SK-N-SH (cell line): Measurements from ENCODE around the gene TCF12. TPM values are rescaled to one million over a fixed set of nuclear protein-coding genes. Genes with fewer than 3 reads are reported as not detected.

ENCODE experiments used
- CTCF ChIA-PET: fragments of 300-600, 350-600 bp; formaldehyde crosslinking; extraction: SDS; loops from one replicate; lab custom pipeline; 2021; lab: Yijun Ruan, JAX
- POLR2A ChIA-PET: fragments of 350-600 bp; sonication (Branson Sonifier 250); formaldehyde crosslinking; extraction: SDS; loops from one replicate; lab custom pipeline; 2020; ENCODE audit warnings: antibody characterized with exemption, inconsistent platforms; lab: Yijun Ruan, JAX
- DNase-seq: peaks from one replicate; pipeline ENCODE4 v3.0.0; 2012
- H2AFZ ChIP-seq: fragments of 200-600 bp; sonication (generic); 2 replicates; pipeline ENCODE4 v1.8.1; 2016; ENCODE audit warnings: antibody characterized with exemption, mild to moderate bottlenecking, low read depth
- H3F3A ChIP-seq: fragments of 200-600 bp; sonication (generic); replicated peaks from 2 replicates; pipeline ENCODE3; 2016; ENCODE audit warnings: antibody characterized with exemption, mild to moderate bottlenecking; ENCODE audit not compliant: insufficient read depth
- H3K27ac ChIP-seq, 2 experiments: fragments of 200-500 bp in 1 of 2; fragments of 200-600 bp in 1 of 2; sonication (Bioruptor generic) in 1 of 2; sonication (generic), shearing (Covaris generic) in 1 of 2; 2 replicates each; pipeline versions ENCODE4 v1.5.1 to v1.6.1; 2014 to 2016; ENCODE audit warnings: low read depth in 2 of 2, inconsistent platforms in 1 of 2, low read length in 1 of 2, mild to moderate bottlenecking in 1 of 2, mixed read lengths in 1 of 2
- H3K27me3 ChIP-seq: fragments of 200-600 bp; sonication (generic), shearing (Covaris generic); 2 replicates; pipeline ENCODE4 v1.6.1; 2016; ENCODE audit warnings: mixed run types; ENCODE audit not compliant: insufficient read depth
- H3K36me3 ChIP-seq, 2 experiments: fragments of 200-500 bp in 1 of 2; fragments of 200-600 bp in 1 of 2; sonication (Bioruptor generic) in 1 of 2; sonication (generic) in 1 of 2; replicated peaks in 1 of 2; 2 replicates each; pipeline versions ENCODE3 to v1.5.1; 2014 to 2016; ENCODE audit warnings: low read length in 1 of 2, mild to moderate bottlenecking in 1 of 2; ENCODE audit not compliant: insufficient read depth in 2 of 2, control insufficient read depth in 1 of 2
- H3K4me1 ChIP-seq, 2 experiments: fragments of 200-500 bp in 1 of 2; fragments of 200-600 bp in 1 of 2; sonication (Bioruptor generic) in 1 of 2; sonication (generic), shearing (Covaris generic) in 1 of 2; 2 replicates each; pipeline versions ENCODE4 v1.5.1 to v1.6.1; 2014 to 2016; ENCODE audit warnings: low read depth in 1 of 2, low read length in 1 of 2, mixed run types in 1 of 2; ENCODE audit not compliant: insufficient read depth in 2 of 2, control insufficient read depth in 1 of 2
- H3K4me2 ChIP-seq: fragments of 200-600 bp; sonication (generic), shearing (Covaris generic); 2 replicates; pipeline ENCODE4 v1.6.1; 2017; ENCODE audit warnings: mixed run types
- H3K4me3 ChIP-seq, 2 experiments: fragments of 200-500 bp in 1 of 2; fragments of 200-600 bp in 1 of 2; sonication (Bioruptor generic) in 1 of 2; sonication (generic), shearing (Covaris generic) in 1 of 2; 2 replicates each; pipeline versions ENCODE4 v1.5.1 to v1.8.1; 2014 to 2016; ENCODE audit warnings: low read depth in 2 of 2, inconsistent platforms in 1 of 2, low read length in 1 of 2, mild to moderate bottlenecking in 1 of 2, mixed read lengths in 1 of 2, moderate library complexity in 1 of 2
- H3K79me2 ChIP-seq: fragments of 200-600 bp; sonication (generic); 2 replicates; pipeline ENCODE4 v1.8.1; 2017; ENCODE audit warnings: mild to moderate bottlenecking; ENCODE audit not compliant: insufficient read depth
- H3K9ac ChIP-seq: fragments of 200-600 bp; sonication (generic); 2 replicates; pipeline ENCODE4 v1.6.1; 2017; ENCODE audit warnings: mixed run types
- H3K9me2 ChIP-seq: fragments of 200-600 bp; sonication (generic); 2 replicates; pipeline ENCODE4 v1.6.1; 2017; ENCODE audit warnings: mixed run types
- H3K9me3 ChIP-seq: fragments of 200-600 bp; sonication (generic); 2 replicates; pipeline ENCODE4 v1.6.1; 2017; ENCODE audit warnings: mixed run types, mild to moderate bottlenecking, moderate library complexity
- H4K20me1 ChIP-seq: fragments of 200-600 bp; sonication (generic); 2 replicates; pipeline ENCODE4 v1.6.1; 2017; ENCODE audit warnings: mild to moderate bottlenecking, mixed run types; ENCODE audit not compliant: insufficient read depth
- CHD2 ChIP-seq: fragments of 150-350 bp; IDR thresholded peaks from 2 replicates; pipeline ENCODE4 v1.6.1; 2018; ENCODE audit warnings: low read length; ENCODE audit not compliant: partially characterized antibody
- EP300 ChIP-seq, 2 experiments: IDR thresholded peaks; 2 replicates each; pipeline versions ENCODE4 v1.4.0 to v1.6.1; 2012; ENCODE audit warnings: borderline replicate concordance in 1 of 2, low read depth in 1 of 2, low read length in 1 of 2
- FOXJ3 ChIP-seq: sonication (generic); formaldehyde crosslinking; IDR thresholded peaks from 2 replicates; pipeline ENCODE4 v1.5.1; 2020; ENCODE audit warnings: mild to moderate bottlenecking, missing genetic modification reagents
- GATA2 ChIP-seq: sonication (generic); formaldehyde crosslinking; IDR thresholded peaks from 2 replicates; pipeline ENCODE4 v1.5.0; 2020; ENCODE audit warnings: mild to moderate bottlenecking, missing genetic modification reagents
- JUND ChIP-seq: IDR thresholded peaks from 2 replicates; pipeline ENCODE4 v1.4.0; 2012
- MEF2A ChIP-seq: IDR thresholded peaks from 2 replicates; pipeline ENCODE4 v1.4.0; 2012; ENCODE audit warnings: low read depth, borderline replicate concordance
- RAD21 ChIP-seq: IDR thresholded peaks from 2 replicates; pipeline ENCODE4 v1.6.1; 2012; ENCODE audit warnings: mild to moderate bottlenecking, low read length
- RCOR1 ChIP-seq: fragments of 150-350 bp; IDR thresholded peaks from 2 replicates; pipeline ENCODE4 v1.6.1; 2017; ENCODE audit warnings: antibody characterized with exemption, low read length
- RFX5 ChIP-seq: IDR thresholded peaks from 2 replicates; pipeline ENCODE4 v1.6.1; 2012; ENCODE audit warnings: mild to moderate bottlenecking, improper control_type of control experiment, low read length
- RXRA ChIP-seq: IDR thresholded peaks from 2 replicates; pipeline ENCODE4 v1.4.0; 2012; ENCODE audit warnings: low read depth, mild to moderate bottlenecking, borderline replicate concordance
- SIN3A ChIP-seq: IDR thresholded peaks from 2 replicates; pipeline ENCODE4 v1.6.1; 2012; ENCODE audit warnings: low read depth, mild to moderate bottlenecking, low read length, moderate library complexity, borderline replicate concordance
- SMC3 ChIP-seq: IDR thresholded peaks from 2 replicates; pipeline ENCODE4 v1.6.1; 2012; ENCODE audit warnings: low read depth, low read length, improper control_type of control experiment
- TAF1 ChIP-seq: IDR thresholded peaks from 2 replicates; pipeline ENCODE4 v1.6.1; 2012; ENCODE audit warnings: low read depth, mild to moderate bottlenecking, low read length, moderate library complexity, borderline replicate concordance
- TCF12 ChIP-seq: IDR thresholded peaks from 2 replicates; pipeline ENCODE4 v1.4.0; 2012
- TEAD4 ChIP-seq: IDR thresholded peaks from 2 replicates; pipeline ENCODE4 v1.4.0; 2012; ENCODE audit warnings: mild to moderate bottlenecking, borderline replicate concordance; ENCODE audit not compliant: insufficient read depth
- WGBS: methylation state at CpG from one replicate; pipeline ENCODE4 v1.1.6; 2017; ENCODE audit warnings: low lambda C conversion rate; 5-methylcytosine and 5-hydroxymethylcytosine counted together
- polyA plus RNA-seq, 3 experiments: library from polyadenylated mRNA; depleted of rRNA; stranded (reverse); fragments of >200 nt; gene quantifications; 2 replicates each; pipeline ENCODE4 v1.2.3, GENCODE V29; 2012
- TF ChIP-seq, protein P1 (sequence below): fragments of 200-600 bp; sonication (generic); IDR thresholded peaks from 2 replicates; pipeline ENCODE4 v1.6.1; 2017; ENCODE audit warnings: antibody characterized with exemption, mild to moderate bottlenecking, moderate library complexity
- TF ChIP-seq, protein P2 (sequence below): IDR thresholded peaks from 2 replicates; pipeline ENCODE4 v1.4.0; 2012; ENCODE audit warnings: low read depth, borderline replicate concordance
- TF ChIP-seq, protein P3 (sequence below): IDR thresholded peaks from 2 replicates; pipeline ENCODE4 v1.4.0; 2012; ENCODE audit warnings: low read depth

The TCF12 gene
- polyA plus RNA-seq, 1 of the 3 experiments (the other 2 are of a cell fraction), result 49.6 TPM

DNA sequence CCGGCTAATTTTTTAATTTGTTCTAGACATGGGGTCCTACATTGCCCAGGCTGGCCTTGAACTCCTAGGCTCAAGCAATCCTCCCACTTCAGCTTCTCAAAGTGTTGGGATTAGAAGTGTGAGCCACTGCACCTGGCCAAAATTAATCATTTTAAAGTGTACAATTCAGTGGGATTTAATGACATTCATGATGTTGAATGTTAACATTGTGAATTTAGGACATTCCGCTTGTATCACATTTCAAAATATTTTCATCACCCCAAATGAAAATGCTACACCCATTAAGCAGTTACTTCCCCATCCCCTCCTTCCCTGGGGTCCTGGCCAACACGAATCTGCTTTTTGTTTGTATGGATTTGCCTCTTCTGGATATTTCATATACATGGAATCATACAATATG is 395.8 kb downstream of the TCF12 start:
- TF ChIP-seq GATA2 (CRISPR knock-in tag) (no peak), EP300 (IDR thresholded peaks at IDR 0.05; ENCODE audit: borderline replicate concordance in 1 of 2, low read depth in 1 of 2, low read length in 1 of 2) (no peak), FOXJ3 (CRISPR knock-in tag) (no peak), CHD2 (no peak), JUND (no peak), TAF1 (no peak), SIN3A (no peak), TEAD4 (no peak), MEF2A (no peak), RXRA (no peak), TCF12 (no peak), RAD21 (no peak), RFX5 (no peak), SMC3 (no peak), RCOR1 (no peak)
- TF ChIP-seq, protein P1, sequence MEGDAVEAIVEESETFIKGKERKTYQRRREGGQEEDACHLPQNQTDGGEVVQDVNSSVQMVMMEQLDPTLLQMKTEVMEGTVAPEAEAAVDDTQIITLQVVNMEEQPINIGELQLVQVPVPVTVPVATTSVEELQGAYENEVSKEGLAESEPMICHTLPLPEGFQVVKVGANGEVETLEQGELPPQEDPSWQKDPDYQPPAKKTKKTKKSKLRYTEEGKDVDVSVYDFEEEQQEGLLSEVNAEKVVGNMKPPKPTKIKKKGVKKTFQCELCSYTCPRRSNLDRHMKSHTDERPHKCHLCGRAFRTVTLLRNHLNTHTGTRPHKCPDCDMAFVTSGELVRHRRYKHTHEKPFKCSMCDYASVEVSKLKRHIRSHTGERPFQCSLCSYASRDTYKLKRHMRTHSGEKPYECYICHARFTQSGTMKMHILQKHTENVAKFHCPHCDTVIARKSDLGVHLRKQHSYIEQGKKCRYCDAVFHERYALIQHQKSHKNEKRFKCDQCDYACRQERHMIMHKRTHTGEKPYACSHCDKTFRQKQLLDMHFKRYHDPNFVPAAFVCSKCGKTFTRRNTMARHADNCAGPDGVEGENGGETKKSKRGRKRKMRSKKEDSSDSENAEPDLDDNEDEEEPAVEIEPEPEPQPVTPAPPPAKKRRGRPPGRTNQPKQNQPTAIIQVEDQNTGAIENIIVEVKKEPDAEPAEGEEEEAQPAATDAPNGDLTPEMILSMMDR, result no peak
- TF ChIP-seq, protein P2, sequence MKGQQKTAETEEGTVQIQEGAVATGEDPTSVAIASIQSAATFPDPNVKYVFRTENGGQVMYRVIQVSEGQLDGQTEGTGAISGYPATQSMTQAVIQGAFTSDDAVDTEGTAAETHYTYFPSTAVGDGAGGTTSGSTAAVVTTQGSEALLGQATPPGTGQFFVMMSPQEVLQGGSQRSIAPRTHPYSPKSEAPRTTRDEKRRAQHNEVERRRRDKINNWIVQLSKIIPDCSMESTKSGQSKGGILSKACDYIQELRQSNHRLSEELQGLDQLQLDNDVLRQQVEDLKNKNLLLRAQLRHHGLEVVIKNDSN, result no peak
- TF ChIP-seq, protein P3, sequence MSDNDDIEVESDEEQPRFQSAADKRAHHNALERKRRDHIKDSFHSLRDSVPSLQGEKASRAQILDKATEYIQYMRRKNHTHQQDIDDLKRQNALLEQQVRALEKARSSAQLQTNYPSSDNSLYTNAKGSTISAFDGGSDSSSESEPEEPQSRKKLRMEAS, result no peak
- TF ChIP-seq, all 33 proteins: peak for 0
- Histone ChIP-seq H4K20me1 (no peaks in the 10 kb centered on the region), H3K4me3 (no peak overlapping the region), H3K27ac (no peak overlapping the region), H3K9me3 (no peaks in the 10 kb centered on the region), H3K79me2 (no peaks in the 10 kb centered on the region), H3F3A (no peaks in the 10 kb centered on the region), H3K4me1 (no peaks in the 10 kb centered on the region), H2AFZ (no peak overlapping the region), H3K9ac (no peak overlapping the region), H3K27me3 (no peaks in the 10 kb centered on the region), H3K36me3 (no peaks in the 10 kb centered on the region), H3K4me2 (no peak overlapping the region), H3K9me2 (no peaks in the 10 kb centered on the region)
- CTCF ChIA-PET, result interaction anchor here (1.1 to 1.7 kb wide), 2 partner anchors 8 to 823 kb away, joined by 3 to 6 read pairs; no protein-coding TSS in a partner anchor
- no peak for DNase-seq
- 82% methylated on average over 3 of the region's 3 CpGs for WGBS
- POLR2A ChIA-PET, result no interaction called here
